ENCODE results near the gene CCDC188.

Gene CCDC188

DNA sequence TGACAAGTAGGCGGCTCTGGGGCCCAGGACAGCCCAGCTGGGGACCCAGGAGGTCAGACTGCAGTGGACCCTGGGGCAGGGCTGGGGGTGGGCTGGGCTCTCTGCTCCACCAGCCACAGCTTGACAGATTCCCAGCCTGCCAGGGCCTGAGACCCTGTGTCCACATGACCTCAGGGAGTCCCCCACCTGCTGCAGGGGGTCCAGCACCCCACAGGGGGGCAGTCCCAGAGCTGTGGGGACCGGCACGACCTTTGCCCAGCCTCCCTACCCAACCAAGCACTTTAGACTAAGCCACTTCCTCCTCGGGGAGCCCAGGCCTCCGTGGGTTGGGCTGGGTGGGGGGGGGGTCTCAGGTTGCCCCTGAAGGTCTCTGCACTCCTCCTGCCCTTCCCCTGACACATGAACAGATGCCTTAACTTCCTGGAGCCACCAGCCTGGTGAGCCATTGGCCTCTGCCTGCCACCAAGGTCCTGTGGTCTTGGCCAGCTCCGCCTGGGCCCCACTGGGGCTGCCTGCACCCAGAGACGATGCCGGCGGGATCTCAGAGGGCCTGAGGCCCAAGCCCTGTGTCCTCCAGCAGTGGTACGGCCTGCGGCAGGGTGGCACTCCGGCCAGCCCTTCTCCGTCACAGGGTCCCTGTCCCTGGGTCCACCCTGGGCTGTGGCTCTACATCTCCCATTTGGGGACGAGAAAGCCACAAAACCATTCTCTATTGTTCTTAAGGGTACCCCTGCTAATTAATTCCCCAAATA, 3.4 kb downstream of the CCDC188 start:
- DNase-seq (ENCODE audit: low read depth), result no peak

DNA sequence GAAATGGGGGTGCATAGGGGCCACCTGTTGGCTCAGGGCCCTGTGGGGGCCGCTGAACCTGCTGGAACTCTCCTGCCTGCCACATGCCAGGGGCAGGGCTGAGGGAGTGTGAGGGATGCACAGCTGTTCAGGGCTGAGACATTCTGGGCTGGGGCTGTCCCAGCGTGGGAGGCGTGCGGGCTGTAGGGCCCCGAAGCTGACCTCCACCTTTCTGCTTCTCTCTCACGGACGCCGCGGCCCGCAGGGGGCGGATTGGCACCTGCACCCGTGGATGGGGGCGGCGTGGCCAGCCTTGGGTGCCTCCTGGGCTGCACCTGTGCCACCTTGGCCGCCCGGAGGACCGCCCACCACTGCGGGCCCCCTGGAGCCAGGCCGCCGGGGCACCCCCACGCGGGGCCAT, 4.1 kb downstream of the CCDC188 start:
- DNase-seq (ENCODE audit: low read depth), result no peak

DNA sequence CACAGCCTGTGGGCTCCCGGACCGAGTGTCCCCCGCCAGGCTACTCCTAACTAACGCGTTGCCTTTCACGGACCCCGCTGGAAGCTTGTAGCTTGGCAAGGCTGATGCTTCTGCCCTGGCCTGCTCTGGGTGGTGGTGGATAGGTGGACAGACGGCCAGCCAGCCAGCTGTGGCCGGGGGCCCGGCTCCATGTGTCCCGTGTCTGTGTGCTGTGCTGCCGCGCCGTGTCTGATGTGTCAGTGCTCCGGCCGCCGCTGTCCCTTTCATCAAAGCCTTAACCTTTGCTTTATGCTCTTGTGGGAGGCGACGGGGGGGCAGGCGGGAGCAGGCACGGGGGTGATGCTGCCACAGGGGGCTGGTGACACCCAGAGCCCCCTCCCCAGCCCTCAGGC, 5.0 kb downstream of the CCDC188 start:
- no peak for DNase-seq (ENCODE audit: low read depth)

DNA sequence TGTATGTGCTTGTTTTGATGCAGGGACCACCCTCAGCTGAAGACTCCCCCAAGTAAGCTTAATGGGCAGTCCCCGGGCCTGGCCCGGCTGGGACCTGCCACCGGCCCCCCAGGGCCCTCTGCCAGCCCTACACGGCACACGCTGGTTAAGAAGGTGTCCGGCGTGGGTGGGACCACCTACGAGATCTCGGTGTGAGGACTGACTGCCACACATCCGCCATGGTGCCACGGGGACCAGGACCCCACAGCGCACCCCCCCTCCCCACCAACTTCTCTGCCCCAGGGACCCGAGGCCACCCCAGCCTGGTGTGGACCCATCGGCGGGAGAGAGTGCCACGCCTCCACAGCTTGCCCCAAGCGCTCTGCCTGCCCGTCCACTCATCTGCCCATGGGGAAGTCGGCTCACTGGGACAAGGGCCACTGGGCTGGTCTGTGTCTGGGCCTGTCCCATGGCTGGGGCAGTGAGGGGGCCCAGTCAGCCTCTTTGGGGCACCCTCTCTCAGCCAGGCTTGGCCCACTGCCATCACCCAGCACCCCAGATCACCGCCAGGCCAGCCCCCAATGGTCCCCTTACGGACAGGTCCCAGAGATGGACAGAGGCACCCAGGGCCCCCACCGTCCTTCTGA, 5.5 kb downstream of the CCDC188 start:
- no peak for DNase-seq (ENCODE audit: low read depth)

DNA sequence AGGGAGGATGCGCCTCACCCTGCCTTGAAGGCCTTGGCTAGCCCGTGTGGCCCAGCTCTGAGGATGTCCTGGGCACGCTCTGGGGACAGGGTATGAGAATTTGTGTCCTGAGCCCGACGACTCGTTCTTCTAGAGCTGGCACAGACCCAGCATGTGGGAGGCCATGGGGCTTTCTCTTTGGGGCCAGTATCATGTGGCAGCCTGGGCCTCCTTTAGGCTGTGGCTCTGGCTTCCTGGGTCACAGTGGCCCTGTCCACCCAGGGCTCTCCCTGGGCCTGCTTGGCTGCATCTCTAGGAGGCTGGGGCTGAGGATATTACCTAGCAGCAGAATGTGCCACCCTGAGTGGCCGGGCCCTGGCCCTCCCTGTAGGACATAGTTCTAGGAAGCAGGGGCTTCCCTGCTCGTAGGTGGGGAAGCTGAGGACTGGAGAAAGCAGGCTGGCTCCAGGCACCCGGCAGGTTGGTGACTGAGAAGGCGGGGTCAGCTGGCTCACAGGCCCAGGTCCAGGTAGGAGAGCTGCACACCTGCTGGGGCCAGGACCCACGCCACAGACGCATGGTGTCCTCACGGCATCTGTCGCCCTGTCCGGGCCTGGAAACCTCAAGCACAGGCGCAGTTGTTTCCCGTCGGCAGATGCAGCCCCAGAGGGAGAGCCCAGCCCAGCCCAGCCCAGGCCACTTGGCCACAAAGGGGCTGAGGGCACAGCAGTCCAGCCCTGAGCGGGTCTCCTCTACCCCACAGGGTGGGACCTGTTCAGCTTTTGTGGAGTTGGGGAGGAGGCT, 6.8 kb downstream of the CCDC188 start:
- DNase-seq (ENCODE audit: low read depth), result no peak

DNA sequence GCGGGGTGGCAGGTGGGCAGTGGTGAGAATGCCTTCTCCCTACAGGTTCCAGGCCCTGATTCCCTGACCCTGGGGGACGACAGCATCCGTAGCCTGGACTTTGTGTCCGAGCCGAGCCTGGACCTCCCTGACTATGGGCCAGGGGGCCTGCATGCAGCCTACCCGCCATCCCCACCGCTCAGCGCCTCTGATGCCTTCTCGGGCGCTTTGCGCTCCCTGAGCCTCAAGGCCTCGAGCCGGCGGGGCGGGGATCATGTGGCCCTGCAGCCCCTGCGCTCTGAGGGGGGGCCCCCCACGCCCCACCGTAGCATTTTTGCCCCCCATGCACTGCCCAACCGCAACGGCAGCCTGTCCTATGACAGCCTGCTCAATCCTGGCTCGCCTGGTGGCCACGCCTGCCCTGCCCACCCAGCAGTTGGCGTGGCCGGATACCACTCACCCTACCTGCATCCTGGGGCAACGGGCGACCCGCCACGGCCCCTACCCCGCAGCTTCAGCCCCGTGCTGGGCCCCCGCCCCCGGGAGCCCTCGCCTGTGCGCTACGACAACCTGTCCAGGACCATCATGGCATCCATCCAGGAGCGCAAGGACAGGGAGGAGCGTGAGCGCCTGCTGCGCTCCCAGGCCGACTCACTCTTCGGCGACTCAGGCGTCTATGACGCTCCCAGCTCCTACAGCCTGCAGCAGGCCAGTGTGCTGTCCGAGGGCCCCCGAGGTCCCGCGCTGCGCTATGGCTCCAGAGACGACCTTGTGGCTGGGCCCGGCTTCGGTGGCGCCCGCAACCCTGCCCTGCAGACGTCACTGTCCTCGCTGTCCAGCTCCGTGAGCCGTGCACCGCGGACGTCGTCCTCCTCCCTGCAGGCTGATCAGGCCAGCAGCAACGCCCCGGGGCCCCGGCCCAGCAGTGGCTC, 7.9 kb downstream of the CCDC188 start:
- no peak for DNase-seq (ENCODE audit: low read depth)

DNA sequence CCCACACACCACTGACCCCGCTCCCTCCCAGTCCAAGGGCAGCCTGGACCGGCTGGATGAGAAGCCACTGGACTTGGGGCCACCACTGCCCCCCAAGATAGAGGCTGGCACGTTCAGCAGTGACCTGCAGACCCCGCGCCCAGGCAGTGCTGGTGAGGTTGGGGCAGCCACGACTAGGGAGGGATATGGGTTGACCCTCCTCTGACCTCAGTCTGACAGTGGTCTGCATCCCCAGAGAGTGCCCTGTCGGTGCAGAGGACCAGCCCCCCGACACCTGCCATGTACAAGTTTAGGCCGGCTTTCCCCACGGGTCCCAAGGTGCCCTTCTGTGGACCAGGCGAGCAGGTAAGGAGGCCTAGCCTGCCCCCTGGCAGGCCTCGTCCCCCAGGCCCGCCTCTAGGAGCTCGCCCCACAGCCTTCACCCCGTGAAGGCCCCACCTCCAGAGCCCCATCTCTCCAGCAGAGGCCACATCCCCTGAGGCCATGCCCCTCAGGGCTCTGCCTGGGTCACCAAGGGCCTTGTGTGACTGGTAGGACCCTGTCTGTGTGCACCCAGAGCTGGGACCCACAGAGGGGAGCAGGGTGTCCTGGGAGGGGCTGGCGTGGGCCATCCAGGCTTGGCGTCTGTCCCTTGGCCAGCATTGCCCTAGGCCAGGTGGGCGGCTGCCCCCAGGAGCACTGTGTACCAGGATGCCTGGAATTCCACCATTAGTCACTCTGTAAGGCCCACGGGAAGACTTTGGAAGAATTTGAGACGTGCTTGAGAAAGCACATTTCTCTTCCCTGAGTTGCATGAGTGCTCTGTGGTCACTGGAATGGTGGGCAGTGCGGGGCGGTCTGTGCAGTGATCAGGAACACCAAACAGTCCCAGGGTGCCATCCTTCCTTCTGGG, 9.4 kb downstream of the CCDC188 start:
- DNase-seq (ENCODE audit: low read depth), result no peak

DNA sequence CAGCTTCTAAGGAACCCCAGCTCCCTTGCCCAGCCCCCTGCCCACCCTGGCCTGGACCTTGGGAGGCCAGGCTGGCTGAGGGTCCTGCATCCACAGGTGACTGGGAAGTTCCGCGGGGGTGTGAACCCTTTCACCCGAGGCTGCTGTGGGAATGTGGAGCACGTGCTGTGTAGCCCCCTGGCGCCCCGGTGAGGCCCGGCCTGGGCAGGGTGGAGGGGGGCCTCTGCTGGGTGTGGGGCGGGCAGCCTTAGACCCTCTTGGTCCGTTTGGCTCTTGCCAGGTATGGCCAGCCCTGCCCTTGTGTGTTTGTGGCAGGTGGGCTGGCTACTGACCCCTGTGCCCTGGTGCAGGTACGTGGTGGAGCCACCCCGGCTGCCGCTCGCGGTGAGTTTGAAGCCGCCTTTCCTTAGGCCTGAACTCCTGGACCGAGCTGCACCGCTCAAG, 10.3 kb downstream of the CCDC188 start:
- DNase-seq (ENCODE audit: low read depth), result no peak

DNA sequence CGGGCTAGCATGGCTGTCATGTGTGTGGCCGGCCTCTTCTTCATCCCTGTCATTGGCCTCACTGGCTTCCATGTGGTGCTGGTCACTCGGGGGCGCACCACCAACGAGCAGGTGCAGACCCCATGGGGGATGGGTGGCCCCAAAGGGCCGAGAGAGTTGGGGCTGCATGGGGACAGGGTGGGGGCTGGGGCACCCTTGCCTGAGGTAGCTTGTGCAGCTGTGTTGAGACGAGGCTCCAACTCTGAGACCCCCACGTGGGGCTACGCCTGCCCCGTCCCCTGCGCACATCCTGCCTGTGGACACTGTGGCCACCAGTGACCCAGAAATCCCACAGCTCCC, 10.8 kb downstream of the CCDC188 start:
- DNase-seq (ENCODE audit: low read depth), result no peak

DNA sequence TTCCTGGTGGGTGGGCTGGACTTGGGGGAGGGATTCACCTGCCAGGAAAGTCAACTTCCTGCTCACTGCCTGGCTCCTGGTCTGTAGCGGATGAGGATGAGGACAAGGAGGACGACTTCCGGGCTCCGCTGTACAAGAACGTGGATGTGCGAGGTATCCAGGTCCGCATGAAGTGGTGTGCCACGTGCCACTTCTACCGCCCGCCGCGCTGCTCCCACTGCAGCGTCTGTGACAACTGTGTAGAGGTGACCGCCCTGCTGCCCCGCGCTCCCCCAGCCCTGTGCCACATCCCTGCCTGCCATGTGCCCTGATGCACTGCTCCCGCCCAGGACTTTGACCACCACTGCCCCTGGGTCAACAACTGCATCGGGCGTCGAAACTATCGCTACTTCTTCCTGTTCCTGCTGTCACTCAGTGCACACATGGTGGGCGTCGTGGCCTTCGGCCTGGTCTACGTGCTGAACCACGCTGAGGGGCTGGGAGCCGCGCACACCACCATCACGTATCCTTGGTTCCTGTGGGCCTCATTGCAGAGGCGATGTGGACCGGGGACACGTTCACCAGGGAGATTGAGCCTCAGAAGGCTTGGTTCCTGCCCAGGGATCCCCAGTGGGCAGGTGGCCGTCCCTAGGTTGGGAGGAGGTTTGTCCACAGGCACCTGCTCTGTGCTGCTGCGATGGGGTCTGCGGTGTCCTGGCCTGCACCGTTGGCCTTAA, 11.3 kb downstream of the CCDC188 start:
- no peak for DNase-seq (ENCODE audit: low read depth)

DNA sequence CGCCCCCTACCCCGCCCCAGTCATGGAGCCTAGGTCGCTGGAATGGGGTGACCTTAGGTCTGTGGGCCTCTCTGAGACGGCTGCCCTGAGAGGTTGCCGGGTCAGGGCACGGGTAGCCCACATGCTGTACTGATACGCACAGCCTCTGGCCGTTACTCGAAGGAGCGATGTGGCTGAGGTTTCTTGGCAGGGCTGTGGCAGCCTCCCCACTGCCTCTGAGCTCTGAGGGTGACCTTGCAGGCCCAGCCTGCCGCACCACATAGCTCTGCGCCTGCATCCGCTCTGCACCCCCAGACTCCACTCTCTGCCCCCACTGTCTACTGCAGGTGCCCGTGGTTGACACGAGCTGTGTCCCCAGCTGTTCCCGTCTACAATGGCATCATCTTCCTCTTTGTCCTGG, 12.0 kb downstream of the CCDC188 start:
- no peak for DNase-seq (ENCODE audit: low read depth)

DNA sequence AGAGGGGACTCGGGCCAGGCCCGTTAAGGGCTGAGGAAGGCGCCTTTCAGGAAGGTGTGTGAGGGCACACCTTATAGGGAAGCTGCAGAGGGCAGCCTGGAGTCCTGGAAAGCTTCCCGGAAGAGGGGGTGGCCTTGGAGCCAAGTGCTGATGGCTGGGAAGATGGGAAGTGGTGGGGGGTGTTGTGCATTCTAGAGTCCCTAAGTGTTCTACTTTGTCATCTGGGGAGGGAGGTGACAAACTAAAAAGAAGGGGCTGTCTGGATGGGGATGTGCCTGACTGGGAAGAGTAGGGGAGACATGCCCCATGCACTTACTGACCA, 12.5 kb downstream of the CCDC188 start:
- no peak for DNase-seq (ENCODE audit: low read depth)

DNA sequence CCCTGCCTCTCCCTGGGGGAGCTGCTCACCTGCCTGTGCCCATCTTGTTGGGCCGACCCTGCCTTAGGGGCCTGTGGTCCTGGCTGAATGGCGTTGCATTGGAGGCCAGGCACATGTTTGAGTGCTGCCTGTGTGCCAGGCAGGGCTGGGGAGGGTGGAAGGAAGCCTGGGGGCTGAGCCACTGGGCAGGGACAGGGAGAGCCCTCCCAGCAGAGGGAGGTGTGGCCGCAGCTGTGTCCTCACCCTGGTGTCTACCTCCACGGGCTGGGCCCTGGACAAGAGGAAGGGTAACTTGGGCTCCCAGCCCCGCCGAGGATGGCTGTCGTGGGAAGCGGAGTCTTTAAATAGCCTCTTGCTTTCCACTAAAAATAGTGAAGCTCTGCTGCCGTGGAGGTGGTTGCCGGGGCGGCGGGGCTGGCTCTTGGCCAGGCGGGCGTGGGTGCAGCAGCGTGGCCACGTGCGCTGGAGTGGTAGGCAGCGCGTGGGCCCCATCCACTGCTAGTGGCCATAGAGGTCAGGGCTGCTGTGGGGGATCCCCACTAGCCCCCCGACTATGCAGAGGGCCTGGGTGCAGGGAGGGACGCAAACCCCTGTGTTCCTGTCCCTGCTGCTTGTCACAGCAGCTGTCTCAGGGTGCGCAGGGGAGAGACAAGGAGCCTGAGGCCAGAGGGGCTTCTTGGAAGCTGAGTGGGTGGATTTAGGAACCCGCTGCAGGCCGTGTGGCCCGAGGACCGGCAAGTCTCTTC, 13.0 kb downstream of the CCDC188 start:
- no peak for DNase-seq (ENCODE audit: low read depth)

DNA sequence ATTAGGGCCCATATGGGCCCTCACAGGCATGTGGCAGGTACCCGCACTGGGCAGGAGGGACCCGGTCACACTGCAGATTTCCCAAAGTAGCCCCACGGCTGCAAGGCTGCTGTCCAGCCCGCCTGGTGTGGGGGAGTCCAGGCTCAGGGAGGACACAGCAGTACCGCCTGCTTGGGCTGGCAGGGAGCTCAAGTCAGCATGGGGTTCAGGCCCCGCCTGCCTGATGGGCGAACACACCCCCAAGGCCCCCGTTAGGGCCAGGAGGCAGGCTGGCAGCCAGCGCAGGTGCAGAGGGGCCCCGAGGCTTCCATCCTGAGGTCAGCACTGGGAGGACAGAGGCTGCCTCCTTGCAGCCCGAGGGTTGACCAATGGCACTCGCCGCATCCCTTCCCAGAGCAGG, 13.7 kb downstream of the CCDC188 start:
- DNase-seq (ENCODE audit: low read depth), result no peak

DNA sequence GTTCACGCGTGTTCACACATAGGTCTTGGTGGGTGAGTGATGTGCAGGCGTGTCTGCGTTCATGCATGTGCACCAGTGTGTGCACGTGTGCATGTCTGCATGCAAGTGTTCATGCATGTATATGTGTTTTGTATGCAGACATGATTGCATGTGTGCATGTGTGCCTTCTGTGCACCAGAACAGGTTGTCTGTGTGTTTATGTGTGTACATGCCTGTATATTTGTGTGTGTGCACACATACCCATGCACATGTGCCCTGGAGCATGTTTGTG, 14.3 kb downstream of the CCDC188 start:
- no peak for DNase-seq (ENCODE audit: low read depth)

DNA sequence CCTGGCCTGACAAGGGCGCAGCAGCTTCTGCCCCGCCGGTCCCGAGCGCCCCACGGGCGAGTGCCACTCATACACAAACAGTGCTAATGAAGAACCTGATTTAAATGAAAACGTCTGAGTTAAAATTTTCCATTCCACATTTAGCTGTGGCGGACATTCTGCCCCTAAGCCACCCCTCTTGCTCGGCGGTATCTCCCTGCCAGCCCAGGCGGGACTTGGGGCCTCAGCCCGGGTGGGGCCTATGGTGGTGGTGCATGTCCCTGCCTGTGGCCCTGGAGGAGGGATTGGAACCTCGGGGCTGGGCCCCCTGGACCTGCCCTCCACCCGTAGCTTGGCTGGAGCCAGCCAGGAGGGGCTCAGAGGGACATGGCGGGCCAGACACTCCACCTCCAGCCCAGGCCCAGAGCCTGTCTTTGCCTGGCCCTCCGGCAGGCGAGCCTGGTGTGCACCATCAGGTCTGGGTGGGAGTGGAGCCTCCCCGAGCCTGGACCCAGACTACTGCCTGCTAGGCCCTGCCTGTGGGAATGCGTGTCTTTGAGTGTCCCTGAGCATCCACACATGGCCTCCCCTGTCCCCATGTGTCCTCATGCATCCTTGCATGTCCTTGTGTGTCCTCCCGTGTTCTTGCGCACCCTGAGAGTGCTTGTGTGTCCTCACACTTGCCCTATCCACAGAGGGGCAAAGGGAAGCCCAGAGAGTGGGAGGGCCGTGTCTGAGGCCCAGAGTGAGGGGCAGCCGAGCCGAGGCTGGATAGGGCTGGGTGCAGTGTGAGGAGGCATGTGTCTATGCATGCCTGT, 14.9 kb downstream of the CCDC188 start:
- DNase-seq (ENCODE audit: low read depth), result no peak

DNA sequence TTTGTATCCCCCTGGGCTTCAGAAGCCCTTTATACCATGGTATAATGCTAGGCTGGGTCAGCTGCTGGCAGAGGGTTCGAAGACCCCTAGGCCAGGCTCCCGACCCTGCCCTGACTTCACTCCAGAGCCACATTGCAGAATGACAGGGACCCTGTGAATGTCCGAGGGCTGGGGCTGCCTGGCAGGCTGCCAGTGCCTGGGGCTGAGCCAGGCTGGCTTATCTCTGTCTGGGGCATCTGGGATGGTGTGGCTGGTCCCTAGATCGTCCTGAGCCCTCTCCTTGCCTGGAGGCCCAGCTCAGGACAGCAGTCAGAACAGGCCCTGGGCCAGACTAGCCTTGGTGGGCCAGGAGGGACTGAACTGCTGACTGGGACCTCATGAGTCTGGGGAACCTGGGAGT, 15.6 kb downstream of the CCDC188 start:
- no peak for DNase-seq (ENCODE audit: low read depth)

DNA sequence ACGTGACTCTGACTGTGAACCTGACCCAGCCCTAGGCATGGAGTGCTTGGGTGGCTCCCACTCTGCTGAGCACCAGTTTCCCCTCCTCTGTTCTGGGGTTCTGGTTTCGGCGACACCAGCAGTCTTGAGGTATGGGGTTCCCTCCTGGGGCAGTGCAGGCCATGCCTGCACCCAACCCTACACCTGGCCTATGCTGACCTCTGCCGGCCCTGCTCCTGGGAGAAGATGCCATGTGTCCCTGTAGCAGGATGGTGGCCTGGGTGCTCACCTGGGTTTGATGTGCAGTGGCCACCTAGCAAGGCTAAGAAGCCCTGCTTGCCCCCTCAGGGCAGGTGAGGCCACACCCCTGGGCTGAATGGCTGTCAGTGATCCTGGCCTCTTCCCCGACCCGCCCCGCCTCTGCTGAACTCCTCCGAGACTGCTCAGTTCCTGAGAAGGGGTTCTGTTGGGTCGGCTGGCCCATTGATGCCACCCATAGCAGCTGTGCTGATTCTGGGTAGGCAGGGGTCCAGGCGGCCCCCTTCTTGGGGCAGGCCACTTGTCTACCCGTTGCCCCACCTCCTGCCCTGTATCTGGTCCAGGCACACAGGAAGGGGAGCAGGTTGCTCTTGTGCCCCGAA, 16.8 kb downstream of the CCDC188 start:
- no peak for DNase-seq (ENCODE audit: low read depth)

DNA sequence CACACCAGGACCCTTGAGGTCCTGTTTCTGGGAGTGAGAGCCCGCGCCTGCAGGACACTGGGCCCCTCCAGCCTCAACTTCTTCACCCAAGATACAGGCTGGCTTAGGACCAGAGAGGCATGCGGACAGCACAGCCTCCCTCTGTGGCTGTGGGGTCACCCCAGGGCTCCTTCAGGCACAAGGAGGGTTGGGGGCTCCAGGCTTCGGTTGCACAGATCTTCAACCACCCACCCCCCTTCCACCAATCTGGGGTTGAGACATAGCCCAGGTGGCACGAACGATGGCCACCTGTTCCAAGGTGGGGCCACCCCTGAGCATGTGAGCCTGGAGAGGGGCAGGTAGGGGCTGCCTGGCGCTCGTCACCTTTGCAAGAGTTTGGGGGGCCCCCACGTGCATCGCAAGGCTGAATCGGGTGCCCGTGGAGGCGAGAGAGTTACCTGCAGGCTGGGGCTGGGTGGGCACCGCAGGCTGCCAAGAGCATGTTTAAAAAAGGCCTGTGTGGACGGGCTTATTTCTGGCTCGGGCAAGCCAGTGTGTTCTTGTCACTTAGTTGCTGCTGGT, 18.1 kb downstream of the CCDC188 start:
- no peak for DNase-seq (ENCODE audit: low read depth)

All from stimulated activated CD8-positive, alpha-beta memory T cell treated with anti-CD3 and anti-CD28 coated beads, Interleukin-4, amount 100 ng/mL, for 24 hours (primary cell).